HG03097 (cell line): ENCODE results near the gene SMDT1.
"Not testable (repeated sequence)": the region's sequence is repeated elsewhere in the genome, so short reads cannot be mapped to it uniquely, and the experiment has no call there.

Experiments
- ATAC-seq: cut with Tn5 transposase; IDR thresholded peaks from one replicate; pipeline ENCODE4 v1.9.1; 2021; ENCODE audit not compliant: unreplicated experiment, low FRiP score

SMDT1 gene

DNA sequence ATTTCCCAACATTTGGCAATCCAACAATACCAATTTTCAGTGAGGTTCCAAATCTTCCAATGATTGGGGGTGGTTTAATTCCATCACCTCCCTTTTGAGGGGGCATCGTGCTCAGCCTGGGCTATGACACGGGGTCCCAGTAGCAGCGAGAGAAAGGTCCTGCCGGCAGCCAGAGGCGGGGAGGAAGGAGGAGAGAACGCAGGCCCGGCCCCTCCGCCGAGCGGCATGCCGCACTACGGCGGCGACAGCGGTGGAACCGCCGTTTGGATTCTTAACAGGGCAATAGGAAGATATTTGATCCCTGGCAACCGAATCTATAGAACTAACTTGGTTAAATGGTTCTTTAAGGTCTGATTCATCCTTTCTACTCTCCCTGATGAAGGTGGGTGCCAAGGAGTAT is 29.3 kb downstream of the SMDT1 start:
- no peak for ATAC-seq

DNA sequence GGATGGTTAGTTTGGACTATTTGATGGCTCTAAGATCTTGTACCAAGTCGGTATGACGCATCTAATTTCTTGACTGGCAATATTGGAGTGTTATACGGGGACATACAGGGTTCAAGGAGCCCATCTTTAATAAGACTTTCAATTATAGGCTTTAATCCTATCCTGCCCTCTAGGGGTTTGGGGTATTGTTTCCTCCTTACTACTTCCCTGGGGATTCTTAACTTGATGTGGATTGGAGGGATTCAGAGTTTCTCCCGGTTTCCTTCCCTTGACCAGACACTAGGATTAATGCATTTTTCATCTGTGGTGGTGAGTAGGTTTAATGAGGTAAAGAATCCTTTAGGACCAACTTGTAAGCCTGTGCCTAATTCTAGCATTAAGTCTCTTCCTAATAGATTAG is 32.3 kb downstream of the SMDT1 start:
- no peak for ATAC-seq

DNA sequence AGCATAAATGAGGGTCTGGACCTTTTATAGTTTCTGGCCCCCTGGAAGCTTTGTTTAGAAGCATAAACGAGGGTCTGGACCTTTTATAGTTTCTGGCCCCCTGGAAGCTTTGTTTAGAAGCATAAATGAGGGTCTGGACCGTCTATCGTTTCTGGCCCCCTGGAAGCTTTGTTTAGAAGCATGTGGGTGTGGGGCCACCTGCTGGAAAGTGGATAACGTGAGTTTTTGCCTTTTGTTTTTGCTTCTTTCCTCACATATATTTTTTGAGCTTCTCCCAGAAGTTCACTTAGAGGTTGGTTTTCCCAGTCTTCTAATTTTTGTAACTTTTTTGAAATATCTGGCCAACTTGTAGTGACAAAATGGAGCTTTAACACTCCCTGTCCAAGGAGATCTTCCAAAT is 33.3 kb downstream of the SMDT1 start:
- not testable (repeated sequence) for ATAC-seq

DNA sequence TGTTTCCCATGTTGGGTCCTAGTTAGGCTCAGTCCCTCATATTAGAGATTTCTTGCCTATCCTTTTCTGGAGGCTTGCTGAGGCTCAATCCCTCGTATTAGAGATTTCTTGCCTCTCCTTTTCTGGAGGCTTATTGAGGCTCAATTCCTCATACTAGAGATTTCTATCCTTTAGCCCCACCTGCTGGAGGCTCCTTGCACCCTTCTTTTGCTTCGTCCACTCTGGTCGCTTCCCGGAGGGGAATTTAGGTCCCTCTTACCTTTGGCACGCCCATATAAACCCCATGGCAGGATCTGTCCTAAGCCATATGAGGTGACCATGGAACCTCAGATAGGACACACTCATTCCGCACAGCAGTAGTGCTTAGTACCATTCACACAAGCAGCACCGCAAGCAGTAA is 35.2 kb downstream of the SMDT1 start:
- ATAC-seq, result no peak

DNA sequence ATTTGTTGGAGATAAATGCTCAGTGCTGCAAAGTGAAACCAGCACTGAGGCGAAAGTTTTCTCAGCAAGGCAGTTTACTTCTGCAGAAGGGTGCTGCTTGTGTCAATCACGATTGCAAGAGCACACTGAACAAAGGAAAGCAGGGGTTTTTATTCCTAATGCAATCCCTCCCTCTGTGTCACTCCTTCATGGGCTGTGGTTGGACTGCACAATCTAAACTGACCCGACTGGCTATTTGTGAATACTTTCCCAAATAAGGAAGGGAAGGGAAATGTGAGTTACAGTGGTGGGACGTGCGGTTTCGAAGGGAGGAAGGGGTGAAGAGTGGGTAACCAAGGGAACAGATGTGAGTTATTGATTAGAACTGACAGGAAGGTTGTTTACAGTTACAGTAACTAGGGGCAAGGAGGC is 35.9 kb downstream of the SMDT1 start:
- not testable (repeated sequence) for ATAC-seq

DNA sequence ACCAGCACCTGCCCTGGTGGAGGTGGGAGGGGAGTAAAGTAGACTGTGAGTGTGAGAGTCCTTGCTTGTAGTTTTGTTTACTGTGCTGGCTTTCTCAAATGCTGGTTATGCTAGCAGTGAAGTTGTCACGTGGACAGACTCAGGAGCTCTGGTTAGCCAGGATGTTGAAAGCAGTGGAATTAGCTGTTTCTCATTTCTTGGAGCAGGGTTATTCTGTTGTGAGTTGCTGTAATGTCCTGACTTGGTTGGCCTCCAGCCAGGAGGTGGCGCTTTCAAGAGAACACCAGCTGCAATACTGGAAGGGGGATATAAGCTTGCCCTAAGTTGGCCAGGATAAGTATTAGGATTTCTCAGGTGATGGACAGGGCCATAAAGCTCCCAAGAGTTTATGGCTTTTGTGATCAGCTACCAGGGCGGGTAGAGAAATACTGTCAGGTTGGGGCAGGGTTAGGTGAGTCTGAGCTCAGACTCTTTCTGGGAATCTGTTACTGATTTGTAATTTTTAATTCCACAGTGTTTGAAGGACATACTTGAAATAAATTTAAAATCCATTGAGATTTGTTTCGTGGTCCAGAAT is 37.4 kb downstream of the SMDT1 start:
- no peak for ATAC-seq

DNA sequence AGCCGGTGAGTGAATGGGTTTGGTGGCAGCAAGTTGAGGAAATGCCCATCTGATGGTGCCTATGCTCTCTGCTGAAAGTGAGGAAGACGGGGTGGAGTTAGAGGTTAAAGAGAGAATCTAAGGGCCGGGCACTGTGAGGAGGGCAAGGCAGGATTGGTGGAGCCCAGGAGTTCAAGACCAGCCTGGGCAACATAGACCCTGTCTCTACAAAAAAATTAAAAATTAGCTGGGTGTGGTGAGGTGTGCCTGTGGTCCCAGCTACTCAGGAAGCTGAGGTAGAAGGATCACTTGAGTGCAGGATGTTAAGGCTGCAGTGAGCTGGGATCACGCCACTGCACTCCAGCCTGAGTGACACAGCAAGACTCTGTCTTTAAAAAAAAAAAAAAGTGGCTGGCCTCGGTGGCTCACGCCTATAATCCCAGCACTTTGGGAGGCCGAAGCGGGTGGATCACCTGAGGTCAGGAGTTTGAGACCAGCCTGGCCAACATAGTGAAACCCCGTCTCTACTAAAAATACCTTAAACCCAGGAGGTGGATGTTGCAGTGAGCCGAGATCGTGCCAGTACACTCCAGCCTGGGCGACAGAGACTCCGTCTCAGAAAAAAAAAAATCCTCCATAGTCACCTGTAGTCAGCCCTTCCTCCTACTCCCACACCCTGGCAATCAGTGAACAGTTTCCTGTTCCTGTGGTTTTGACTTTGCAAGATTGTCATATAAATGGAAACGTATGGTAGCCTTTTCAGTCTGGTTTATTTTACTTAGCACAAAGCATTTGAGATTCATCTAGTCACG is 40.9 kb downstream of the SMDT1 start:
- ATAC-seq, result not testable (repeated sequence)

DNA sequence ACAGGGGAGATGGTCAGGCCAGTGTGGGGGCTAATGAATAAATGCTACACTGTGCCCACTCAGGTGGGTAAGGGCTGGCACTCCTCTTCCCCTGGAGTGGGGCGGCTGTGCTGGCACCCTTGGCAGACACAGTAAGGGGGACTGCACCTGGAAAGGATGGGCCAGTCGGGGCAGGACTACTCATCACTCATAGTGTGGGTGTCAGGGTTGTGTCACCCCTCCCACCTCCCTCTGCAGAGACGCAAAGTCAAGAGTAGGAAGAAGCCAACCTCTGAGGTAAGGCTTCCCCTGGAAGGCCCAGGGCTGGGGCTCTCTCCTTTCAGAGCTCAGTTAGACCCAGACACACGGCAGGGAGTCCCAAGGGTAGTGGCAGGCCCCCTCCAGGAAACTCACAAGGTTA is 44.0 kb downstream of the SMDT1 start:
- ATAC-seq, result not testable (repeated sequence)

DNA sequence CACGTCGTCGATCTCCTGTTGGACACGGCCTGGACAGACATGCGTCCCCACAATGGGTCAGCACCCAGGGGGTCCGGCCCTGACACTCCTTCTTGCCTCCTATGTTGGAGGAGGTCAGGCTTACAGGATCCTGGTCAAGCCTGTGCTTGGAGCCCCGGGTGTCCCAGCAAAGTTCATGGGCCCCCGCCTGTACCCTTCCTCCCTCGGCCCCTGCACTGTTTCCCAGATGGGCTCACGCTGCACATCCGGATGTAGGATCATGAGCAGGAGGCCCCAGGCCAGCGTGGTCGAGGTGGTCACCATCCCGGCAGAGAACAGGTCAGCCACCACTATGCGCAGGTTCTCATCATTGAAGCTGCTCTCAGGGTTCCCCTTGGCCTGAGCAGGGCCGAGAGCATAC is 48.1 kb downstream of the SMDT1 start:
- ATAC-seq, result no peak

DNA sequence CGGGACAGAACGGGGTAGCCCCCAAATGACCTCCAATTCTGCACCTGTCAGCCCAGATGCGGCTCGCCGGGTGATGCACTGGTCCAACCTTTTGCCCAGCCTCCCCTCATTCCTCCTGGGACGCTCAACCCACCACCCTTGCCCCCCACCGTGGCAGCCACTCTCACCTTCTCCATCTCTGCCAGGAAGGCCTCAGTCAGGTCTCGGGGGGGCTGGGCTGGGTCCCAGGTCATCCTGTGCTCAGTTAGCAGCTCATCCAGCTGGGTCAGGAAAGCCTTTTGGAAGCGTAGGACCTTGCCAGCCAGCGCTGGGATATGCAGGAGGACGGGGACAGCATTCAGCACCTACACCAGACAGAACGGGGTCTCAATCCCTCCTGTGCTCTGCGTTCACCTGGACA is 48.5 kb downstream of the SMDT1 start:
- ATAC-seq, result not testable (repeated sequence)

DNA sequence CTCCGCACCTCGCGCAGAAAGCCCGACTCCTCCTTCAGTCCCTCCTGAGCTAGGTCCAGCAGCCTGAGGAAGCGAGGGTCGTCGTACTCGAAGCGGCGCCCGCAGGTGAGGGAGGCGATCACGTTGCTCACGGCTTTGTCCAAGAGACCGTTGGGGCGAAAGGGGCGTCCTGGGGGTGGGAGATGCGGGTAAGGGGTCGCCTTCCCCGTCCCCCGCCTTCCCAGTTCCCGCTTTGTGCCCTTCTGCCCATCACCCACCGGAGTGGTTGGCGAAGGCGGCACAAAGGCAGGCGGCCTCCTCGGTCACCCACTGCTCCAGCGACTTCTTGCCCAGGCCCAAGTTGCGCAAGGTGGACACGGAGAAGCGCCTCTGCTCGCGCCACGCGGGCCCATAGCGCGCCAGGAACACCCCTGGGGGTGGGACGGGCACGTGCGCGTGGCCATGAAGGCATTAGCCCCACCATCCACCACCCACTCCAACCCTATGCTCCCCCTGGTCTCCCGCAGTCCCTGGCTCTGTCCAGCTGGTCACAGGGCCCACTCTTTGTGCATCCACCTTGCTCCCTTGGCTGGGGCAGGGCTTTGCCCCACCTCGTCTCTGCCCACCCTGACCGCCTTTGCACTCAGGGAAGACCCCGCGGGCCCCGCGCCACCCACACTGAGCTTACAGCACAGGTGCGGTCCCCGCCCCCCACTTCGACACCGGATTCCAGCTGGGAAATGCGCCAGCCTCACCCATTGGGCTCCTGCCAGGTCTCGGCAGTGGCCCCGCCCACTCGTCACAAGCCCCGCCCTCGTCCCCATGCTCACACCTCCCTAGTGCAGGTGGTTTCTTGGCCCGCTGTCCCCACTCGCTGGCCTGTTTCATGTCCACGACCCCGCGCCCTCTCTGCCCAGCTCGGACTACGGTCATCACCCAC is 49.5 kb downstream of the SMDT1 start:
- not testable (repeated sequence) for ATAC-seq

DNA sequence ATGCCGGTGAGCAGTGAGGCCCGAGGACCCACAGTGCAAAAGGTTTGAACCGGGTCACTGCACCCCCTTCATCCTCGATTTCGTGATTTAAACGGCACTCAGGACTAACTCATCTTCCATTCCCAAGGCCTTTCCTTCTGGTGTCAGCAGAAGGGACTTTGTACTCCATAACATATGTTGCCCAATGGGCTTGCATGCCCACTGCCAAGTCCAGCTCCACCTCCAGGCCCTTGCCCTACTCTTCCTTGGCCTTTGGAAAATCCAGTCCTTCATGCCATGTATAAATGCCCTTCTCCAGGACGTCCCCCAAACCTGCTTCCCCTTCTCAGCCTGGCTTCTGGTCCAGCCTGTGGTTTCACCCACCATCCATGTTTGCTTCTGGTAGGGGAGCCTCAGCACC is 50.7 kb downstream of the SMDT1 start:
- not testable (repeated sequence) for ATAC-seq

DNA sequence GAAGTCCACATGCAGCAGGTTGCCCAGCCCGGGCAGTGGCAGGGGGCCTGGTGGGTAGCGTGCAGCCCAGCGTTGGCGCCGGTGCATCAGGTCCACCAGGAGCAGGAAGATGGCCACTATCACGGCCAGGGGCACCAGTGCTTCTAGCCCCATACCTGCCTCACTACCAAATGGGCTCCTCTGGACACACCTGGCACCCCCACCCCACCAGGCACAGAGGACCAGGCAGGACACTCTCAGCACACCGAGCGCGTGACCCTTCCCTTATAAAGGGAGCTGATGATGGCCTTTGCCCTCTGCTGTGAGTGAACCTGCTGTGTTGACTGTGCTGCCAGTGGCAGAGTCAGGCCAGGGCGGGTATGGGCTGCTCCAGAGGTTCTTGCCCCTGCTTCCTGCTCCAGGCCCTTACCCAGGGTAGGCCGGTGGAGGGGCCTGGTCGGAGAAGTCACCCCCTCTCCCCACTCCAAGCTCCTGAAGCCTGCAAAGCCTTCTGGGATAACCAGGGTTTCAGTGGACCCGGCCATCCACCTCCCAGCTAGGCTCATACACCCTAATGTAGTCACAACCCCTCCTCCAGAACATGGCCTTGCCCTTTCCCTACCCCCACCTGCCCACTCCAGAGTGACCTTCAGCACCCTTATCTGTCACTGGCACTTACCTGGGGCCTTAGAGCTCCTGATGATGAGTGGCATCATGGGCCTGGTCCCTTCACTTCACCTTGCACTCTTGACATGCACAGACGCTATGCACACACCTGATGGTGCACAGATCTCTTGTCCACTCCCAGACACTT is 51.3 kb downstream of the SMDT1 start, which contains the start of gene CYP2D6:
CYP2D6 (minus strand) TSS at position 172 of the 793 bp plus-strand sequence; CDS start at position 153, 19 bp downstream.
- ATAC-seq, result not testable (repeated sequence)

DNA sequence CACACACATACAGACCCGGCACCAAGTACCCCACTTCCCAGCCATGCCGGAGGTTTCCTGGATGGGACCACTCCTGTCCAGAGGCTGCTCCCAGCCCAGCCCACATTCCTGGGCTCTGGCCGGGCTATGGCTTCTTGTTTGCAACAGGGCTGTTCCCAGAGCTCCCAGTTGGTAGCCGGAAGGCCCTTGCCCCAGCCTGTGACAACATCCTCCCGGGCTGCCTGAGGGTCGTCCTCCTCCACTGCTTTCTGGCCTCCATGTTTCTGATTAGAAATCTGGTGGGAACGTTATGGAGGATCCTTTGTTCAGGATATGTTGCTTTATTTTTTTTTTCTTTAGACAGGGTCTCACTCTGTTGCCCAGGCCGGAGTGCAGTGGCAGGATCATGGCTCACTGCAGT is 52.1 kb downstream of the SMDT1 start:
- ATAC-seq, result no peak

DNA sequence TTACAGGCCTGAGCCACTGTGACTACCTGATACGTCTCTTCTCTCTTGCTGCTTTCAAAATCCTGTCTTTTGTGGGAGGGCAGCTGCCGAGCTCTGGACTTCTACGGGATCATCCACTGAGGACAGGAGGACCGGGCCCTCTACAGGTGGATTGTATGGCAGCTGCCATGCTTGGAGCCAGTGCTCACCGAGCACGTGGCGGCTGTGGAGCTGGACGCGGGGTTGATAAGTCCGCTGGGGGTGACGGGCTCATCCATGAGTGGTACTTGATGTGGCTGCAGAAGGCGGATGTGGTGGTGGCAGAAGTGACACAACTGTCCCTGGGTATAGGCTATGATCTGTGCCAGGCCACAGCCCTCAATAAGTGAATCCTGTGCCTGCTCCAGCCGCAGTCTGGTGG is 53.0 kb downstream of the SMDT1 start:
- no peak for ATAC-seq
